ENCODE measurements around the gene LIG4. TPM values are rescaled to one million over a fixed set of nuclear protein-coding genes. Genes with fewer than 3 reads are reported as not detected.

Gene LIG4
- total RNA-seq, 1 donor from 2014 or later, result 7.4 TPM

DNA sequence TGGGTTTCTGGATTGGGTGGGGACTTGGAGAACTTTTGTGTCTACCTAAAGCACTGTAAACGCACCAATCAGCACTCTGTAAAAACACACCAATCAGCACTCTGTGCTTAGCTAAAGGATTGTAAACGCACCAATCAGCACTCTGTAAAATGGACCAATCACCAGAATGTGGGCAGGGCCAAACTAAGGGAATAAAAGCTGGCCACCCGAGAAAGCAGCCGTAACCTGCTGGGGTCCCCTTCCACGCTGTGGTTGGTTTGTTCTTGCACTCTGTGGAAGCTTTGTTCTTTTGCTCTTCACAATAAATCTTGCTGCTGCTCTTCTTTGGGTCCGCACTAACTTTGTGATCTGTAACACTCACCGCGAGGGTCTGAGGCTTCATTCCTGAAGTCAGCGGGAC lies 37.3 kb downstream of the LIG4 start:
- H3K36me3 ChIP-seq, result no peaks in the 10 kb centered on the region
- H3K27ac ChIP-seq, result no peak overlapping the region
- DNase-seq (ENCODE audit: extremely low spot score in 2 of 2), result no peak
- H3K4me3 ChIP-seq, result no peak overlapping the region
- H3K9me3 ChIP-seq, result no peaks in the 10 kb centered on the region
- no peaks in the 10 kb centered on the region for H3K27me3 ChIP-seq
- TF ChIP-seq CTCF (IDR thresholded peaks at IDR 0.05) (no peak), POLR2AphosphoS5 (IDR thresholded peaks at IDR 0.05; ENCODE audit: insufficient read depth in 1 of 2, low read depth in 1 of 2) (no peak), POLR2A (IDR thresholded peaks at IDR 0.05) (no peak)
- intact Hi-C loops (cut with DNase I), result no loop called here
- no peaks in the 10 kb centered on the region for H3K4me1 ChIP-seq

DNA sequence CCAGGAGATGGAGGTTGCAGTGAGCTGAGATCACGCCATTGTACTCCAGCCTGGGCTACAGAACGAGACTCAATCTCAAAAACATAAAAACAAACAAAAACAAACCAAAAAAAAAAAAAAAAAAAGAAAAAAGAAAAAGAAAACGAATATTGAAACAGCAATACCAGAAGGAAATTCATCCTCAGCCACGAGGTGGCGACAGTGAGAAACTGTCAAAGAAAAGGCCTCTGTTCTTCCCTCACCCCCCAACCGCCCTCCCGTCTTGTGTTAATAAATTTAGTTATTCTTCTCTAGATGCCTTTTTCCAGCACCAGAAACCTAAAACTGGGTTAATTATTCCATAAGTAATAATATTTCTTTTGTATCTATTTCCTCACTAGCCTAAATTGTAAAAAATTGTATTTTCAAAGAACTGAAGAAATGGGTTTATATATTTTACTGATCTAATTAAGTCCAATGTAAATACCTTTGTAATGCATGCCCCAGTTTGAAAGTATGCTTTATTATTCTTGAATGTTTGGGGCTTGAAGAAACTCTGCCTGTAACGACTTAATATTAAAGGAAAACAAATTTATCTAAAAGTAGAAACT lies 38.6 kb downstream of the LIG4 start:
- no peaks in the 10 kb centered on the region for H3K9me3 ChIP-seq
- DNase-seq (ENCODE audit: extremely low spot score in 2 of 2), result no peak
- no peak overlapping the region for H3K4me3 ChIP-seq
- no peaks in the 10 kb centered on the region for H3K4me1 ChIP-seq
- intact Hi-C loops (cut with DNase I), result no loop called here
- H3K27ac ChIP-seq, result no peak overlapping the region
- TF ChIP-seq CTCF (IDR thresholded peaks at IDR 0.05), result no peak
- H3K36me3 ChIP-seq, result no peaks in the 10 kb centered on the region
- no peaks in the 10 kb centered on the region for H3K27me3 ChIP-seq

DNA sequence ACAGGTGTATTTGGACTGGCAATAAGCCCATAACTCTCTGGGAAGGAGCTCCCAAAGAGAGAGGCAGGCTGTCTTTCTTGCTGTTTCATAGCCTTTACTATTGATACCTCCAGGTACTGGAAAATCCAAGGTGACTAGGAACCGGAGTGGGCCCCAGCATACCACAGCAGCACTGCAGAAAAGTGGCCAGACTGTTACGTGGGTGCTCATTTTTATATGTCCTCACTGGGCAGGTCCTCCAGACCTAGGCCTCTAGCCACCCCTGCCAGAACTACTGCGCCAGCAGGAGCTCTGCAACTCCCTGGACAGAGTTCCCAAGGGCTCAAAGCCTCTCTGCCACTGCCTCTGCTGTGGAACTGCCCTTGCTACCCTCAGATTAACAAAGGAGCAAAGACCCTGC lies 46.4 kb downstream of the LIG4 start:
- Histone ChIP-seq H3K27ac (no peak overlapping the region), H3K4me1 (no peaks in the 10 kb centered on the region), H3K36me3 (no peaks in the 10 kb centered on the region), H3K27me3 (no peaks in the 10 kb centered on the region), H3K9me3 (no peaks in the 10 kb centered on the region), H3K4me3 (no peak overlapping the region)
- no peak for TF ChIP-seq POLR2A (IDR thresholded peaks at IDR 0.05)
- TF ChIP-seq POLR2AphosphoS5 (IDR thresholded peaks at IDR 0.05; ENCODE audit: insufficient read depth in 1 of 2, low read depth in 1 of 2), result no peak
- no peak for TF ChIP-seq CTCF (IDR thresholded peaks at IDR 0.05)
- intact Hi-C loops (cut with DNase I), result no loop called here
- no peak for DNase-seq (ENCODE audit: extremely low spot score in 2 of 2)

DNA sequence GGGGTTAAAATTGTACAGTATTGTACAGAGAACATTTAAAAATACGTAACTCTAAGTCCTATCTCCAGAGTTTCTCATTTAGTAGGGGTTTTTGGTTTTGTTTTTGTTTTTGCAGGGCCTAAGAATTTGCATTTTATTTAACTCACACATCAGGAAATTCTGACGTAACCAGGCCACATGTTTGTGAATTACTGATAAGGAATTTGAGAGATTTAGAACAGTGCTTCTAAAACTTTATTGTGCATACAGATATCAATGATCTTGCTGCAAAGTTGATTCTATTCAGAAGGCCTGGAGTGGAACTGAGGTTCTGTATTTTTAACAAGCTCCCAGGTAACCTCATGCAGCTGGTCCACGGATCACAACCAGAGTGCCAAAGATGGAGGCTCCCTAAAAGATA lies 49.3 kb downstream of the LIG4 start:
- intact Hi-C loops (cut with DNase I), result no loop called here
- TF ChIP-seq POLR2A (IDR thresholded peaks at IDR 0.05), result no peak
- no peak for TF ChIP-seq CTCF (IDR thresholded peaks at IDR 0.05)
- TF ChIP-seq POLR2AphosphoS5 (IDR thresholded peaks at IDR 0.05; ENCODE audit: insufficient read depth in 1 of 2, low read depth in 1 of 2), result no peak
- H3K27me3 ChIP-seq, result no peaks in the 10 kb centered on the region
- H3K4me3 ChIP-seq, result no peak overlapping the region
- H3K4me1 ChIP-seq, result no peaks in the 10 kb centered on the region
- H3K27ac ChIP-seq, result no peak overlapping the region
- no peak for DNase-seq (ENCODE audit: extremely low spot score in 2 of 2)
- H3K36me3 ChIP-seq, result no peaks in the 10 kb centered on the region
- no peaks in the 10 kb centered on the region for H3K9me3 ChIP-seq

DNA sequence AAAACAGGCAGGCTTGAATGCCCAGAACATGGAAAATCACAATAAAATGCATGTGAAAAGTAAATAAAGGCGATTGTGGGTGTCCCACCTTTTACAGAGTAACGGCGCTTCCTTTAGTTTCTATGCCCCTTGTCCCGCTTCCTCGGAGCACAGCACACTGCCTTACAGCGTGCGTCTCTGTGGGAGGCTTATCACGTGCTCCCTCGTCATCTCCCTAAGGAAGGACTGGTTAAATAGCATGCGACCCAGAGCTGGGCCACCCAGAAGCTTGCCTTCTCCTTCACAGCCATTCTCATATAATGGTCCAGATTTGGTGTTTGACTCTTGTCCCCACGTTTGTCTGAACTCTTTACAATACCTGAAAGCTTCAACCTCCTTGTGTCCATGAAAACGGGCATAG lies 56.6 kb downstream of the LIG4 start:
- TF ChIP-seq CTCF (IDR thresholded peaks at IDR 0.05) (no peak), POLR2A (IDR thresholded peaks at IDR 0.05) (no peak), POLR2AphosphoS5 (IDR thresholded peaks at IDR 0.05; ENCODE audit: insufficient read depth in 1 of 2, low read depth in 1 of 2) (no peak)
- H3K27me3 ChIP-seq, result no peaks in the 10 kb centered on the region
- no peak overlapping the region for H3K4me3 ChIP-seq
- H3K27ac ChIP-seq, result no peak overlapping the region
- no peaks in the 10 kb centered on the region for H3K4me1 ChIP-seq
- no peaks in the 10 kb centered on the region for H3K36me3 ChIP-seq
- H3K9me3 ChIP-seq, result no peaks in the 10 kb centered on the region
- DNase-seq (ENCODE audit: extremely low spot score in 2 of 2), result no peak
- intact Hi-C loops (cut with DNase I), result loop anchor here (10.0 kb wide), 1 partner anchor 944 kb away; no protein-coding TSS in a partner anchor

Other genes with a start within 250 kb of the LIG4 start
- gene ABHD13, start 2.9 kb upstream of the LIG4 start, total RNA-seq, result 10.1 TPM
- not detected for gene TNFSF13B, start 54.2 kb upstream of the LIG4 start, total RNA-seq

Data from vagina (tissue), 2 donors.